Measurements from ENCODE around the gene SSBP4.
"Not testable (repeated sequence)": the region's sequence is repeated elsewhere in the genome, so short reads cannot be mapped to it uniquely, and the experiment has no call there.

SSBP4 gene

DNA sequence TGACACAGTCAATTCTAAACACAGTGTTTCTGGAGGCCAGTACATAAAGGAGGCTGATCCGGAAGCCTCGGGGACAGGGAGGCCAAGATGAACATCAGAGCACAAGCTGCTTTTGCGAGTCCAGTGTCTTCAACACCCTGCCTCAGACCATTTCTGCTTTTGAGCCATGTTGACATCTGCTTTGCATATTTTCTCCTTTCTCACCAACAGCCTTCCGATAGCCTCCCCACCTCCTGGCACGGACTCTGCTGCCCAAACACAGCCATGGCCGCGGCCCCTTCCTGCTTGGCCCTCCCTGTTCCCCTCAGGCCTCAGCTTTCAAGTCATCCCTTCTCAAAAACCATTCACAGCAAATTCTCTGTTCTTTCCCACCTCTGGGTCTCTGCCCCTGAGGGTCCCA lies 25.4 kb upstream of the SSBP4 start:
- DNase-seq (ENCODE audit: low read depth), result no peak

DNA sequence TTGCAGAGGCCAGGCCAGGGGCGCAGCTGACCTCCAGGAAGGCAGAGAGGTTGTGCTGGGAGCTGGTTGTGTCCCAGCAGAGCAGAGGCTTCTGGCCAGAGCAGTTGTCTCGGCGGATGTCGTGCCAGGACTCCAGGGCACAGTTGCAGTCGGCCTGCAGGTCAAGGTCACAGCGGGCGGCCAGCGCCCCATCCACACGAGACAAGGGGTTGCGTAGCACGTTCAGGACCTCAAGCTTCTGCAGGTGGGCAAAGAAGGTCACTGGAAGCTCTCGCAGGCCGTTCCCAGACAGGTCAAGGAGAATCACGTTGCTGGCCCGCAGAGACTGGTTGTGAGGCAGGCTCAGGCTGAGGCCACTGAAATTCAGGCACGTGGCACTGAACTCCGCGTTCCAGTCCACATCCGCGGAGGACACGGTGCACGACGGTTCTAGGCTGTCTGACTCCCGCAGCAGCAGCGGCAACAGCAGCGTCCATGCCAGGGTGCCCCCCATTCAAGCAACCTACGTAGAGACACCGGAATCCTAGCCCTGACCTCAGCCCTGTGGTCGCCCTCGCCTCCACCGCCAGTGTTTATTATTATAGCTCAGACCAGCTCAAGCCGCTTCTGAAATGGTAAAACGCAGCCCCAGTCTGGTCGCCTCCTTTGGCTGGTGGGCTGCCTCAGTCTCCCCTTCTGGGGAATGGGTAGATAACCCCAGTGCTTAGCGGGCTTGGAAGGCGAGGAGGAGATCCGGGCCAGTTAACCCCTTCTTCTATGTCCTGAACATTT lies 22.5 kb upstream of the SSBP4 start:
- no peak for DNase-seq (ENCODE audit: low read depth)

- no peak for DNase-seq (ENCODE audit: low read depth)
Measured at GRCh38 chr19:18397242-18398202, 21.7 kb upstream of the SSBP4 start, which contains the start of gene LRRC25. Gene LRRC25, minus strand, starts transcription at chr19:18397622. Its CDS starts 659 bp downstream, at chr19:18396963.

DNA sequence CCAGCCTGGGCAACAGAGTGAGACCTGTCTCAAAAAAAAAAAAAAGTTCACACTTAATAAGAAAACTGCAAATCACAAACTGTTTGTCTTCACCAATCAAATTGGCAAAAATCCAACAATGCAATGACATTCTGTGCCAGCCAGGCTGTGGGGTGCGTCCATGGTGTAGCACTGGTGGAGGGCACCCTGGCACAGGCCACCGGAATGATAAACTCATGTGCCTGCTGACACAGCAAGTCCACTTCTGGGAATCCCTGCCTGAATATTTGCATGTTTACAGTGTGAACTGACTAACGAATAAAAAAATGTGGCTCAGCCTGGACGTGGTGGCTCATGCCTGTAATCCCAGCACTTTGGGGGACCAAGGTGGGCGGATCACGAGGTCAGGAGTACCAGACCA lies 20.2 kb upstream of the SSBP4 start:
- DNase-seq (ENCODE audit: low read depth), result peak; percentile 66

DNA sequence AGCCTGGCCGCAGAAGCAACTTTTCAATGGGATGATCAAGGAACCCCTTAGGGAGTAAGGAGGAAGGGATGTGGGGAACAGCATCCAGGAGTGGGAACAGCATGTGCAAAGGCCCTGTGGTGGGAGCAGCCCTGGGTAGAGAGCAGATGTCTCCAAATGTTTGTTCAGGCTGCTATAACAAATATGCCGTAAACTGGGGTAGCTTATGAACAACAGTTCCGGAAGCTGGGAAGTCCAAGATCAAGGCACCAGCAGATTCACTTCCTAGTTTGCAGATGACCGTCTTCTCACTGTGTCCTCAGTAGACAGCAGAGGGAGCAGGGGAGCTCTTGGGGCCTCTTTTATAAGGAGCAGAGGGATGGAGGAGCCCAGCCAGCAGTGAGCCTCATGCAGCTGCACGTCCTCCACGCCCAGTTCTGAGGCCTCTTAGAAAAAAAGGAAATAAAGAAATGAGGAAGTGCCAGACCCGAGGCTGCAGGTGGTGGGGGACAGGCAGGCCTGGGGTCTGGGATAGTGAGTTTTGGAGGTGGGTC lies 17.6 kb upstream of the SSBP4 start:
- DNase-seq (ENCODE audit: low read depth), result peak; percentile 61

GRCh38 chr19:18402455-18403248 lies 16.5 kb upstream of the SSBP4 start:
- not testable (repeated sequence) for DNase-seq (ENCODE audit: low read depth)

DNA sequence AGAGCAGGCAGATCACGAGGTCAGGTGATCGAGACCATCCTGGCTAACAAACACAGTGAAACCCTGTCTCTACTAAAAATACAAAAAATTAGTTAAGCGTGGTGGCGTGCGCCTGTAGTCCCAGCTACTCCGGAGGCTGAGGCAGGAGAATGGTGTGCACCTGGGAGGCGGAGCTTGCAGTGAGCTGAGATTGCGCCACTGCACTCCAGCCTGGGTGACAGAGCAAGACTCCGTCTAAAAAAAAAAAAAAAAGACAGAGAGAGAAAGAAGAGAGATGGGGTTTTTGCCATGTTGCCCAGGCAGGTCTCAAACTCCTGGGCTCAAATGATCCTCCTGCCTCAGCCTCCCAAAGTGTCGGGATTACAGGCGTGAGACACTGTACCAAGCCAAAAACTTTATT lies 13.4 kb upstream of the SSBP4 start:
- DNase-seq (ENCODE audit: low read depth), result not testable (repeated sequence)

GRCh38 chr19:18406749-18407148 lies 12.4 kb upstream of the SSBP4 start:
- DNase-seq (ENCODE audit: low read depth), result no peak

DNA sequence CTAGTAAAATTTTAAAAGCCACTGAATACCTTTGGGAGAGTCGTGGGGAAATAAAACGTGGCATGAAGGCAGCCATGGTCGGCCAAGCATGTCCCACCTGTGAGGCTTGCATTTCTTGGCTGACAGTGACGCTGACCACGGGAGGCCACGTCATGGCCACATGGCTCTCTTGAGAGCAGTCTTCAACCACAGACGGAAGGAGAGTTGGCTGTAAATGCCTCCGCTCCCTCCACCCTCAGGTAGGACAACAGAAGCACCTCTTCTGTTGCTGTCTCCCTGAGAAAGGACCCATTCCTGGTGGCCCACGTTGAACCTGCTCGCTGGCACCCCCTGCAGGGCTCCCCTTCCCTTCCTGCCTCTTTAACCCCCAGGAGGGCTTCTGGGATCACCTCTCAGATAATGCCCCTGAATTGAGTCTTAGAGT lies 11.1 kb upstream of the SSBP4 start:
- no peak for DNase-seq (ENCODE audit: low read depth)

DNA sequence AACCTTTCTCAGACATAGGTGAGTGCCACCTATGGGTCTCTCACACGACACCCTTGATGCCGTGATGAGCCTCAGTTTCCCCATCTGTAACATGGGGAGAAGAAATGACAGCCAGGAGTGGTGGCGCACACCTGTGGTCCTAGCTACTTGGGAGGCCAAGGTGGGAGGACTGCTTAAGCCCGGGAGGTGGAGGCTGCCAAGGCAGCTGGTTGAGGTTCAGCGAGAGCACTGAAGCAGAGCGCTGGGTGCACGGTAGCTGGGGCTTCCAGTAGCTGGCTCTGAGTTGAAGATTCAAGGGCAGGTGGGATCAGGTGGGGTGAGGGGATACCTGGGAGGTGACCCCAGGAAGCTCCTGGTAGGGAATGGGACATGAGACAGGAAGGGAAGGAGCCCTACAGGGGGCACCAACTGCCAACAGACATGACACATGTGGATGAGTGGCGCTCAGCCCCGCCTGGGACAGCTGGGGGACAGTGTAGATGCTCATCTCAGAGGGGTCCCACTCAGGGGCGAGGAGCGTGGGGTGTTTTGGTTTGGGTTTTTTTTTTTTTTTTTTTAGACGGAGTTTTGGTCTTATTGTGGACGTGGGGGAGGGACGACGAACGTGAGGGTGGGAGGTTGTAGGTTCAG lies 6.5 kb upstream of the SSBP4 start:
- DNase-seq (ENCODE audit: low read depth), result no peak

DNA sequence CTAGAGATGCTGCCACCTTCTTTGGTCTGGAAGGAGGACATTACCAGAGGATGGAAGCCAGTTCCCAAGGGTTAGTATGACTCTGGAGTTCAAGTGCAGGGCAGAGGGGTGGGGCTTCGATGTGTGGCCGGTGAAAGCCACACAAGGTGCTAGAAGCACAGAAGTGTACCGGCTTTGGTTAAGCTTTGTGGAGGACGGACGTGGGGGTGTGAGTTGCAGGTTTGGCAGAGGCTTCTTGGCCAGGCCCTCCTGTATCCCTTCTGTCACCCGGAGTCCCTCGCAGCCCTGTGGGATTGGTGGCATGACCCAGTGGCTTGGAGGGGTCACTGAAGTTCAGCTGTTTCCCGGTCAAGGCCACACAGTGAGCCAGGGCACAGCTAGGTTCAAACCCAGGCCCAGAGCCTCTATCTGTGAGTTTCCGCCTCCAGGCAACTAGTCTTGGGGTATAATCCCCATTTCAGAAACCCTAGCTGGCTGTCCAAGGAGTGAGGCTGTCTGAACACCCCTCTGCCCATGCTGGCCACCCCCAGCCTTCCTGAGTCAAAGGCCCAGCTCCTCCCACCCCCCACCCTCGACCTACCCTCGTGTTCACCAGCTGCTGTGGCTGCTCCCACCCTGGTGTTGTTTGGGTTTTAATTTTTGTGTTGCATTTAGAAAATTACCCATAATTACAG lies 4.6 kb upstream of the SSBP4 start:
- DNase-seq (ENCODE audit: low read depth), result peak; percentile 45

DNA sequence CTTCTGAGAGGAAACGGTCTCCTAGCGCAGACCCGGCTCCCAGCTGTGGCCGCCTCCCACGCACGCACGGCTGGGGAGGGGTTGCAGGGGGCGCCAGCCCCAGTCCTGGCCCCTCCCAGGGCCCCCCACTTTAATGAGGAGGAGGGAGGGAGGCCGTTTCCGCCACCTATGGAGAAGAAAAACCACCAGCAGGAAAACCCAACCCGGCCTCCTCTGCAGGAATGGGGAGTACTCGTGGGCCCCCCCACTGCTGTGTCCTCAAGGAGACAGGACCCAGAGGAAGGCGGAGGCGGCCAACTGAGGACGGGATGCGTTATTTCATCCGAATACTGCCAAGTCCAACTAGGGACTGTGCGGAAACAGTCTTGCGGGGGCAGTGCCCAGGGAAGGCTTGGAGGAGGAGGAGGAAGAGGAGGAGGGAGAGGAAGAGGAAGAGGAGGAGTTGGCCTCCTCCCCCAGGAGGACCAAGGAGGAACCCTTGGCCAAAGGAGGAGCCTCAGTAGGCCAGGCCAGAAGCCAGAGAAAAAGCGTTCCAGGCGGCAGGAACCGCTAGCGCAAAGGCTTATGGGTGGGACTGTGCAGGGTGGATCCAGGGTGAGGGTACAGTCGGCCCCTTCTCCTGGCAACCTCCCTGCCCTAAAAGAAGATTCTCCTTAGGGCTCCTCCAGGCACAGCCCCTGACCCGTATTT lies 3.9 kb upstream of the SSBP4 start:
- peak; percentile 95 for DNase-seq (ENCODE audit: low read depth)

DNA sequence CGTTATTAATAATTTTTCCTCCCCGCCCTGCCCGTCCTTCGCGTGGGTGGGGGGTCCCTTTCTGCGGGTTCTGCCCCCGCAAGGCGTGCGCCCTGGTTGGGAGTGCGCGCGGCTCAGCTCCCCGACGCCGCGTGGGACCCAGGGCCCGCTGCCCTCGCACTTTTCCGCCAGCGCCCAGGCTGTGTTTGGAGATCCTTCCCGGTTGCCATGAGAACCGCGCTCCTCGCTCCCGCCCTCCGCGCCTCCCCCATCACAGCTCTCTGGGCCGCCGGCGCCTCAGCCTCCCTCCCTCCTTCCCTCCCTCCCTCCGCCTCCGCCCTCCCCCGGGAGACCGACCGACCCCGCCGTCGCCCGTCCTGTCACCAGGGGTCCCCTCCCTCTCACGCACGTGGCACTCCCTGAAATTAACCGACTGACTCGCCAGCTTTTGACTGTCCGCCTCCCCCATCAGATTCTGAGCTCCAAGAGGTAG lies 2.4 kb upstream of the SSBP4 start:
- DNase-seq (ENCODE audit: low read depth), result peak; percentile 85

DNA sequence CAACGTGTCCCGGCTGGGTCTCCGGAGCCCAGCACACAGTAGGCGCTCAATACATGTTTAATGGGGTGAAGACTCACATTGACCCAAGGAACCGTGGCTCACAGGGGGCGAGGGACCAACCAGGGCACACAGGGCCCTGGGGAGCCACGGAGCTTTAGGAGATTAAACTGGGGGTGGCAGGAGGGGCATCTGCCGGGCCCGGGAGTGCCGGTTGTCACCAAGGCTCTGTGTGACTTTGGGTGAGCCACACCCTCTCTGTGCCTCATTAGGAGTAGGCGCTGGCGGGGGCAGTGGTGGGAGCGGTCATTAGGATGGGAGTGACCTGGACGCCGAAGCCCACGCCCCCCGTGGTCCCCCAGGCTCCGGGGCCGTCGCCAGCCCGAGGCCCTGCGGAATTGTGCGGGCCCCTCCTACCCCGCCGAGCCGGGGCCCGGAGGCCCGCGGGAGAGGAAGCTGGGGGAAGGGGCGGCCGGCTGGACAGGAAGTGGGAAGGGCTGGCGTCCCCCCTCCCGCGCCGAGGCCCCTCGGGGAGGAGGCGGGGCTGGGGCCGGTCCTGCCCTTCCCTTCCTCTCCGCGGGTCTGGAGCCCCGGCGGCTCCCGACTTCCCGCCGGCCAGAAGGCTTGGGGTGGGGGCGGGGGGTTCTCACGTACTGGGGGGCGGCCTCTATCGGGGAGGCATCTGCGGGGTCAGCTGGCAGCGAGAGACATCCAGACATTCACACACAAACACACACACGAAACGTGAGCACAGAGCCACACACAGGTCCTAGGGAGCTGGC lies 1.8 kb upstream of the SSBP4 start:
- DNase-seq (ENCODE audit: low read depth), result peak; percentile 73

DNA sequence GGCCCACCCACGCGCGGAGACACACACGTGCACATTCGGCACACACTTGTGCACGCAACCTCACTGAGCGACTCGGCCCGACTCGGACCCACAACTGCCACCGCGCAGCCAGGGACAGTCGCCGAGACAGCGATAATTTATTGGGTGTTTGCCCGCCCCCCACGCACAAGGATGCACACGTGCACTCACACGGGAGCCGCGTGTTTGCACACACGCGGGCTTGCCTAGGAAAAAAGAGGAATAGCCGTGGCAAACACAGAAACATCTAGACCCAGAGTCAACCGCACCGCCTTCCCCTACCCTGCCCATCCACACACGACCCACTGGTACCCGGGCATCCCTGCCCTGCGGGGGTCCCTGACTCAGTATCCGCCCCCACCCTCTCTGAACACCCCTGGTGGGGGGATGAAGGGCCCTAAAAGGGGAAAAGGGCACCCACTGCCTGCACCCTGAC lies 1.1 kb upstream of the SSBP4 start:
- no peak for DNase-seq (ENCODE audit: low read depth)

- DNase-seq (ENCODE audit: low read depth), result no peak
Measured at GRCh38 chr19:18418483-18419194, 559 bp upstream of the SSBP4 start.

GRCh38 chr19:18419699-18420460 lies 682 bp downstream of the SSBP4 start:
- no peak for DNase-seq (ENCODE audit: low read depth)

GRCh38 chr19:18420930-18421329 lies 1.7 kb downstream of the SSBP4 start:
- no peak for DNase-seq (ENCODE audit: low read depth)

Data from amniotic epithelial cell (primary cell).